GM23338 (cell line): Measurements from ENCODE around the gene FXYD7. TPM values are rescaled to one million over a fixed set of nuclear protein-coding genes. Genes with fewer than 3 reads are reported as not detected.

ENCODE experiments used
- ATAC-seq: fragments of 200-7000 bp; cut with Tn5 transposase; 3 replicates; pipeline ENCODE4 v1.9.1; 2020
- DNase-seq: peaks from one replicate; pipeline ENCODE4 v3.0.0-alpha.2; 2015; ENCODE audit warnings: low spot score
- H2AFZ ChIP-seq: fragments of 200-600 bp; sonication (generic); 2 replicates; pipeline ENCODE4 v1.8.0; 2016; ENCODE audit warnings: antibody characterized with exemption, mild to moderate bottlenecking, moderate library complexity
- H3F3A ChIP-seq: fragments of 200-600 bp; sonication (generic); replicated peaks from 2 replicates; pipeline ENCODE4 v1.8.0; 2017; ENCODE audit warnings: antibody characterized with exemption, mixed run types, low read depth
- H3K27ac ChIP-seq: fragments of 200-600 bp; sonication (generic); 2 replicates; pipeline ENCODE4 v1.6.1; 2016; ENCODE audit warnings: low read depth
- H3K27me3 ChIP-seq: fragments of 200-600 bp; sonication (generic); 2 replicates; pipeline ENCODE4 v1.8.0; 2016; ENCODE audit warnings: mild to moderate bottlenecking, mixed run types, moderate library complexity; ENCODE audit not compliant: insufficient read depth
- H3K36me3 ChIP-seq: fragments of 200-600 bp; sonication (generic); 2 replicates; pipeline ENCODE4 v1.8.0; 2016; ENCODE audit warnings: mild to moderate bottlenecking; ENCODE audit not compliant: insufficient read depth
- H3K4me1 ChIP-seq: fragments of 200-600 bp; sonication (generic); 2 replicates; pipeline ENCODE4 v1.8.0; 2016; ENCODE audit warnings: mild to moderate bottlenecking, moderate library complexity; ENCODE audit not compliant: insufficient read depth
- H3K4me2 ChIP-seq: fragments of 200-600 bp; sonication (generic); 2 replicates; pipeline ENCODE4 v1.7.1; 2017; ENCODE audit warnings: mixed run types
- H3K4me3 ChIP-seq: fragments of 200-600 bp; sonication (generic); 2 replicates; pipeline ENCODE4 v1.6.1; 2016; ENCODE audit warnings: mixed run types
- H3K79me2 ChIP-seq: fragments of 200-600 bp; sonication (generic); replicated peaks from 2 replicates; pipeline ENCODE4 v1.8.0; 2017; ENCODE audit warnings: mild to moderate bottlenecking; ENCODE audit not compliant: insufficient read depth
- H3K9me2 ChIP-seq: fragments of 200-600 bp; sonication (generic); 2 replicates; pipeline ENCODE4 v1.8.0; 2017; ENCODE audit not compliant: insufficient read depth
- H4K20me1 ChIP-seq: fragments of 200-600 bp; sonication (generic); replicated peaks from 2 replicates; pipeline ENCODE4 v1.8.0; 2017; ENCODE audit warnings: mild to moderate bottlenecking; ENCODE audit not compliant: insufficient read depth
- H3K27ac Mint-ChIP-seq: 2 replicates; pipeline ENCODE4 v1.8.0; 2020; ENCODE audit warnings: inconsistent platforms, mild to moderate bottlenecking, moderate library complexity, mixed read lengths
- H3K27me3 Mint-ChIP-seq: 3 replicates; pipeline ENCODE4 v1.8.0; 2022; ENCODE audit warnings: low read depth, mild to moderate bottlenecking, moderate library complexity, mixed read lengths, inconsistent platforms; ENCODE audit not compliant: insufficient read depth, poor library complexity
- H3K36me3 Mint-ChIP-seq: 3 replicates; pipeline ENCODE4 v1.8.0; 2021; ENCODE audit warnings: low read depth, mild to moderate bottlenecking, inconsistent platforms, moderate library complexity, mixed read lengths
- H3K4me1 Mint-ChIP-seq: 3 replicates; pipeline ENCODE4 v1.8.0; 2020; ENCODE audit warnings: mild to moderate bottlenecking, inconsistent platforms, mixed read lengths
- H3K4me3 Mint-ChIP-seq: 3 replicates; pipeline ENCODE4 v1.8.0; 2021; ENCODE audit warnings: moderate library complexity, mild to moderate bottlenecking, inconsistent platforms, mixed read lengths
- H3K9me3 Mint-ChIP-seq: 3 replicates; pipeline ENCODE4 v1.8.0; 2020; ENCODE audit warnings: moderate library complexity, mild to moderate bottlenecking, inconsistent platforms, mixed read lengths
- EZH2phosphoT487 ChIP-seq: fragments of 200-600 bp; sonication (generic); IDR thresholded peaks from one replicate; pipeline ENCODE4 v1.8.1; 2018; ENCODE audit warnings: antibody characterized with exemption; ENCODE audit not compliant: unreplicated experiment
- JUNB ChIP-seq: IDR thresholded peaks from one replicate; pipeline ENCODE4 v1.6.1; 2016; ENCODE audit warnings: antibody characterized with exemption; ENCODE audit not compliant: unreplicated experiment
- NANOG ChIP-seq: IDR thresholded peaks from 2 replicates; pipeline ENCODE4 v1.6.1; 2016; ENCODE audit warnings: antibody characterized with exemption, borderline replicate concordance
- POLR2AphosphoS5 ChIP-seq: IDR thresholded peaks from 2 replicates; pipeline ENCODE4 v1.6.1; 2016; ENCODE audit warnings: antibody characterized with exemption, low read depth
- STAT1 ChIP-seq: IDR thresholded peaks from one replicate; pipeline ENCODE4 v1.6.1; 2016; ENCODE audit warnings: antibody characterized with exemption; ENCODE audit not compliant: unreplicated experiment
- ZNF114 ChIP-seq: fragments of 250-450 bp; sonication (Bioruptor Pico); IDR thresholded peaks from 2 replicates; pipeline ENCODE4 v1.5.0; 2020; ENCODE audit warnings: mild to moderate bottlenecking, moderate library complexity
- ZNF331 ChIP-seq: fragments of 250-450 bp; sonication (Bioruptor Pico); IDR thresholded peaks from 2 replicates; pipeline ENCODE4 v1.5.0; 2020; ENCODE audit warnings: low read depth, mild to moderate bottlenecking, moderate library complexity
- polyA plus RNA-seq: library from polyadenylated mRNA; unstranded; fragments of >200 nt; fragmentation: Nextera tagmentation; extraction: Ambion mirVana; gene quantifications from 2 replicates; pipeline ENCODE4 v1.2.1, GENCODE V29; 2016
- total RNA-seq: library from RNA; depleted of rRNA; stranded (reverse); fragments of >200 nt; shearing (Covaris generic); gene quantifications from 2 replicates; pipeline ENCODE4 v1.2.3, GENCODE V29; 2014
- TF ChIP-seq, protein P1 (sequence below), 2 experiments: fragments of 200-600 bp in 1 of 2; sonication (generic) in 1 of 2; conservative IDR thresholded peaks; 2 replicates each; pipeline versions ENCODE4 v1.5.1 to v1.6.1; 2016 to 2017; ENCODE audit warnings: antibody characterized with exemption in 2 of 2, low read depth in 2 of 2, mild to moderate bottlenecking in 2 of 2, moderate library complexity in 1 of 2
- TF ChIP-seq, protein P2 (sequence below): IDR thresholded peaks from 2 replicates; pipeline ENCODE4 v1.6.1; 2016; ENCODE audit warnings: antibody characterized with exemption

Gene FXYD7
- total and polyA plus RNA-seq, 2 experiments from 2014 or later = 9.6 to 44.0 TPM

DNA sequence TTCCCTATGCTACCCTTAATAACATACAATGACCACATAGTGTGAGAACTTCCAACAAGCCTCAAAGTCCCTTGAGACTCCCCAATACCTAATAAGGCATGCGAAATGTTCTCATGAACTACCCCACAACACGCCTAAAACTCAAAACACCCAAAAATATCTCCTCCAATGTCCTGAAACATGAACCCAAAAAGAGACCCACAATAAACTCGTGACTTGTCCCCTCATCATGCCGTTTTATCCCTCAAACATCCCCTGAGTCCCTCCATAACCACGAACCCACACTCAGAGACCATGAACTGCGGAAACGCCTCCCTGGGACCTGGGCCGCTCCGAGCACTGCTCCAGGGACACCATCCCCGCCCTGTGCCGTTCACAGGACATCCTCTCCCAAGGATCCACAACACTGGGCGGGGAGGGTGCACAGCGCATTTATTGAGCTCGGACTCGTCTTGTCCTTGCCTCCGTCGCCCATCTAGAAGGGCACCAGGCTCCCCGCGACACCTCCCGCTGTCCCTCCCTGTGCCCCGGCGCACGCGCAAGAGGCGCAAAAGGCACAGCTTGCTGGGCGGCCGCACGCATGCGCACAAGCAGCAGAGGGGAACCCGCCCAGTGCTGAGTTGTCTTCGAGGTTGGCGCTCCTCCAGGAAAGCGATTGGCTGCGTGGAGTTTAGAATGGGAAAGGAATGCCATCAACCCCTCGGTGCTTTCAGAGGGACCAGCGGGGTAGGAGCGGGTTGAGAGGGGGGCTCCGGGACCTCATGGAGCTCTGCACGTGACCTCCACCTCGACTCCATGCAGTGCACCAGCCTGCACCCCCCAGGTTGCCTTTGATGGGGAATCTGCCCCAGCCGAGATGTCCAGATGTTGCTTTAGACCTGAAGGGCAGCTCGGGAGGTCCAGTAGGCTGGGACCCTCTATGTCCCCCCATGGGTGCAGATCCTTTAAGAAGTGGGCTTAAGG, 18.7 kb upstream of the FXYD7 start:
- H3F3A ChIP-seq = no peaks in the 10 kb centered on the region
- no peaks in the 10 kb centered on the region for H3K36me3 Mint-ChIP-seq
- H3K27me3 ChIP-seq = no peaks in the 10 kb centered on the region
- ATAC-seq (peak; percentile 64), DNase-seq (peak; percentile 64)
- no peak overlapping the region for H2AFZ ChIP-seq
- H3K4me2 ChIP-seq = peak overlapping the region; percentile 67; the same call in 1 of the 2 replicates
- no peak overlapping the region for H3K27ac ChIP-seq
- H3K4me3 ChIP-seq = peak overlapping the region; percentile 37; the same call in 1 of the 2 replicates
- peaks cover 9% of the 10 kb centered on the region for H3K4me1 ChIP-seq
- peak; percentile 62 for TF ChIP-seq POLR2AphosphoS5
- TF ChIP-seq, protein P1, sequence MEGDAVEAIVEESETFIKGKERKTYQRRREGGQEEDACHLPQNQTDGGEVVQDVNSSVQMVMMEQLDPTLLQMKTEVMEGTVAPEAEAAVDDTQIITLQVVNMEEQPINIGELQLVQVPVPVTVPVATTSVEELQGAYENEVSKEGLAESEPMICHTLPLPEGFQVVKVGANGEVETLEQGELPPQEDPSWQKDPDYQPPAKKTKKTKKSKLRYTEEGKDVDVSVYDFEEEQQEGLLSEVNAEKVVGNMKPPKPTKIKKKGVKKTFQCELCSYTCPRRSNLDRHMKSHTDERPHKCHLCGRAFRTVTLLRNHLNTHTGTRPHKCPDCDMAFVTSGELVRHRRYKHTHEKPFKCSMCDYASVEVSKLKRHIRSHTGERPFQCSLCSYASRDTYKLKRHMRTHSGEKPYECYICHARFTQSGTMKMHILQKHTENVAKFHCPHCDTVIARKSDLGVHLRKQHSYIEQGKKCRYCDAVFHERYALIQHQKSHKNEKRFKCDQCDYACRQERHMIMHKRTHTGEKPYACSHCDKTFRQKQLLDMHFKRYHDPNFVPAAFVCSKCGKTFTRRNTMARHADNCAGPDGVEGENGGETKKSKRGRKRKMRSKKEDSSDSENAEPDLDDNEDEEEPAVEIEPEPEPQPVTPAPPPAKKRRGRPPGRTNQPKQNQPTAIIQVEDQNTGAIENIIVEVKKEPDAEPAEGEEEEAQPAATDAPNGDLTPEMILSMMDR (conservative IDR thresholded peaks at IDR 0.05; ENCODE audit: low read depth in 2 of 2) = no peak
- no peak overlapping the region for H3K27ac Mint-ChIP-seq
- H3K4me3 Mint-ChIP-seq = peak overlapping the region; percentile 5; the same call in 2 of the 3 replicates
- no peaks in the 10 kb centered on the region for H3K9me3 Mint-ChIP-seq
- H3K36me3 ChIP-seq = no peaks in the 10 kb centered on the region
- no peaks in the 10 kb centered on the region for H4K20me1 ChIP-seq
- peaks cover 6% of the 10 kb centered on the region for H3K27me3 Mint-ChIP-seq
- no peaks in the 10 kb centered on the region for H3K79me2 ChIP-seq
- no peaks in the 10 kb centered on the region for H3K9me2 ChIP-seq
- peaks cover 22% of the 10 kb centered on the region; the same call in 2 of the 3 replicates for H3K4me1 Mint-ChIP-seq

DNA sequence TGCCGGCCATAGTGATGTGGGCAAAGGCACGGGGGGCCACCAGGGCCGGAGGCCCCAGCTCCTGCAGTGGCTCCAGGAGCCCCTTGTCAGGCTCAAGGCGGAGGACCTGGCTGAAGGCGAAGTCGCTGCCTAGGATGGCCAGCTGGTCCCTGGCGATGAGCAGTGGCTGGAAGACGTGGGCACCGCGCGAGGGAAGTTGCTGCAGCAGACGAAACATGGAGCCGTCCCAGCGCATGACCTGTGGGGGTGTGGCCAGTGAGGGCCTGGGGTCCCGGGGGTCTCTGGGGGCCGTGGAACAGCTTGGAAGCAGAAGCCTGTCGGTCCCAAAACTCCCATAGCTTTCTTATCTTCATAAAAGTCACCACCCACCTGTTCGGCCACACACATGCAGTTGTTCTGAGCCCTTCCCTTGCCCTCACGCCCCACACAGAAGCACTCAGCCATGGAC, 17.8 kb upstream of the FXYD7 start:
- TF ChIP-seq ZNF331 (CRISPR knock-in tag) (no peak), EZH2phosphoT487 (no peak), ZNF114 (no peak), POLR2AphosphoS5 (no peak), STAT1 (no peak), JUNB (no peak), NANOG (no peak)
- TF ChIP-seq, protein P2, sequence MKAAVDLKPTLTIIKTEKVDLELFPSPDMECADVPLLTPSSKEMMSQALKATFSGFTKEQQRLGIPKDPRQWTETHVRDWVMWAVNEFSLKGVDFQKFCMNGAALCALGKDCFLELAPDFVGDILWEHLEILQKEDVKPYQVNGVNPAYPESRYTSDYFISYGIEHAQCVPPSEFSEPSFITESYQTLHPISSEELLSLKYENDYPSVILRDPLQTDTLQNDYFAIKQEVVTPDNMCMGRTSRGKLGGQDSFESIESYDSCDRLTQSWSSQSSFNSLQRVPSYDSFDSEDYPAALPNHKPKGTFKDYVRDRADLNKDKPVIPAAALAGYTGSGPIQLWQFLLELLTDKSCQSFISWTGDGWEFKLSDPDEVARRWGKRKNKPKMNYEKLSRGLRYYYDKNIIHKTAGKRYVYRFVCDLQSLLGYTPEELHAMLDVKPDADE = no peak
- Mint-ChIP-seq H3K4me3 (no peak overlapping the region), H3K27me3 (peaks cover 4% of the 10 kb centered on the region), H3K27ac (no peak overlapping the region), H3K36me3 (no peaks in the 10 kb centered on the region), H3K9me3 (no peaks in the 10 kb centered on the region), H3K4me1 (peaks cover 18% of the 10 kb centered on the region; the same call in 2 of the 3 replicates)
- no peaks in the 10 kb centered on the region for H3K79me2 ChIP-seq
- no peak overlapping the region for H3K4me2 ChIP-seq
- no peaks in the 10 kb centered on the region for H3K36me3 ChIP-seq
- no peaks in the 10 kb centered on the region for H3K27me3 ChIP-seq
- H4K20me1 ChIP-seq = no peaks in the 10 kb centered on the region
- H3K27ac ChIP-seq = no peak overlapping the region
- H2AFZ ChIP-seq = no peak overlapping the region
- no peak for DNase-seq
- no peaks in the 10 kb centered on the region for H3F3A ChIP-seq
- peaks cover 7% of the 10 kb centered on the region for H3K4me1 ChIP-seq
- no peak overlapping the region for H3K4me3 ChIP-seq
- no peaks in the 10 kb centered on the region for H3K9me2 ChIP-seq
- ATAC-seq = no peak
